GDM1 (cell line): ENCODE measurements around the gene HMGN4.
"Not testable (repeated sequence)": the region's sequence is repeated elsewhere in the genome, so short reads cannot be mapped to it uniquely, and the experiment has no call there.

Experiments used
- DNase-seq: peaks from one replicate; lab custom pipeline; 2025; lab: John Stamatoyannopoulos, UW

The HMGN4 gene

GRCh38 chr6:26522486-26523228, 15.5 kb upstream of the HMGN4 start:
- DNase-seq: not testable (repeated sequence)

GRCh38 chr6:26524314-26524713, 13.9 kb upstream of the HMGN4 start:
- DNase-seq: not testable (repeated sequence)

GRCh38 chr6:26524722-26525370, 13.3 kb upstream of the HMGN4 start:
- DNase-seq: peak; percentile 11

- no peak for DNase-seq
These were observed 12.3 kb upstream of the HMGN4 start for GRCh38 chr6:26525838-26526237.

- DNase-seq: no peak
These were observed 11.2 kb upstream of the HMGN4 start for GRCh38 chr6:26526928-26527327.

GRCh38 chr6:26530203-26530602, 8.0 kb upstream of the HMGN4 start:
- DNase-seq: no peak

- no peak for DNase-seq
These were observed 6.3 kb upstream of the HMGN4 start for GRCh38 chr6:26531897-26532296.

- DNase-seq: peak; percentile 79
These were observed 5.3 kb upstream of the HMGN4 start for GRCh38 chr6:26532699-26533531.

GRCh38 chr6:26533532-26533931, 4.6 kb upstream of the HMGN4 start:
- no peak for DNase-seq

GRCh38 chr6:26534681-26535465, 3.3 kb upstream of the HMGN4 start:
- DNase-seq: no peak

GRCh38 chr6:26536571-26537159, 1.5 kb upstream of the HMGN4 start:
- DNase-seq: peak; percentile 38

GRCh38 chr6:26537160-26537845, 863 bp upstream of the HMGN4 start:
- peak; percentile 92 for DNase-seq

- no peak for DNase-seq
These were observed 371 bp downstream of the HMGN4 start for GRCh38 chr6:26538572-26538902.

- DNase-seq: no peak
These were observed 977 bp downstream of the HMGN4 start for GRCh38 chr6:26539071-26539615.

GRCh38 chr6:26541579-26541978, 3.4 kb downstream of the HMGN4 start:
- no peak for DNase-seq

GRCh38 chr6:26543953-26544352, 5.8 kb downstream of the HMGN4 start:
- no peak for DNase-seq

- no peak for DNase-seq
These were observed 6.3 kb downstream of the HMGN4 start for GRCh38 chr6:26544473-26544872.

- no peak for DNase-seq
These were observed 7.5 kb downstream of the HMGN4 start for GRCh38 chr6:26545627-26546026.

- not testable (repeated sequence) for DNase-seq
These were observed 9.2 kb downstream of the HMGN4 start for GRCh38 chr6:26547363-26547762.

GRCh38 chr6:26550250-26550993, 12.3 kb downstream of the HMGN4 start:
- peak; percentile 36 for DNase-seq
